ENCODE measurements around the gene POU2AF3.

Gene POU2AF3

DNA sequence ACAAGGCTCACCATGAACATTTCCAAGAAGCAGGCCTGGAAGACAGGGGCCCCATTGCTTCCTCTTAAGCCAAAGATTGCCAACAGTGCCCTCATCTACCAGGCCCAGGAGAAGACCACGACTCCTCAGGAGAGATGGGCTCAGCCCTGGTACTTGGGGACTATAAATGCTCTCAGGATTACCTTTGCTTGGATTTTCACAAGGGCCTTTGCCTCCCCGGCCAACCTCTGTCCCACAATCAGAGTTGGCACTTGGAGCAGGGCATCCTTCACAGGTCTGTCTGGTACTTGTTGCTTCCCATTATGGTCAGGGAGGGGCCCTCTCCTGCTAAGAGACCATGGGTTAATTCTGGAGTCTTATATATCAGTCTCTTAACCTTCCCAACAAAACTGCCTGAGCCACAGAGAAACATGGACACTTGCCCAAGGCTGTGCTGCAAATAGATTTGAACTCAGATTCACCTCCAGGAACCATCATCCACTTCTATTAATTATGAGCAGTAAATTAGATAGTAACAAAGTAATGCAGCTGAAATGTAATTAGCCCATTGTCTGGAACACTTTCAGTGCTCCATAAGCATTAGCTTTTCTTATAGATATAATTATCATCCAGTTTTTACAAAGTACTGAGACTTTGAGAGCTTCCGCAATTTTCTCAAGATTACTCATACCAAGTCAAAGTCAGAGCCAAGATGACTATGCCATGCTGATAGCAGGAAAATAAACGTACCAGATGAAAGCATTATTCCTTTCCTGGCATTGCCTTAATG is 33.5 kb downstream of the POU2AF3 start:
- DNase-seq (ENCODE audit: low spot score): no peak
- TF ChIP-seq CTCF (IDR thresholded peaks at IDR 0.05; ENCODE audit: borderline replicate concordance, control extremely low read depth, extremely low read depth, insufficient read depth, missing control alignments): no peak
- in situ Hi-C loops (cut with MboI; ENCODE audit: low sequenced_read_pairs, unreplicated experiment): no loop called here

DNA sequence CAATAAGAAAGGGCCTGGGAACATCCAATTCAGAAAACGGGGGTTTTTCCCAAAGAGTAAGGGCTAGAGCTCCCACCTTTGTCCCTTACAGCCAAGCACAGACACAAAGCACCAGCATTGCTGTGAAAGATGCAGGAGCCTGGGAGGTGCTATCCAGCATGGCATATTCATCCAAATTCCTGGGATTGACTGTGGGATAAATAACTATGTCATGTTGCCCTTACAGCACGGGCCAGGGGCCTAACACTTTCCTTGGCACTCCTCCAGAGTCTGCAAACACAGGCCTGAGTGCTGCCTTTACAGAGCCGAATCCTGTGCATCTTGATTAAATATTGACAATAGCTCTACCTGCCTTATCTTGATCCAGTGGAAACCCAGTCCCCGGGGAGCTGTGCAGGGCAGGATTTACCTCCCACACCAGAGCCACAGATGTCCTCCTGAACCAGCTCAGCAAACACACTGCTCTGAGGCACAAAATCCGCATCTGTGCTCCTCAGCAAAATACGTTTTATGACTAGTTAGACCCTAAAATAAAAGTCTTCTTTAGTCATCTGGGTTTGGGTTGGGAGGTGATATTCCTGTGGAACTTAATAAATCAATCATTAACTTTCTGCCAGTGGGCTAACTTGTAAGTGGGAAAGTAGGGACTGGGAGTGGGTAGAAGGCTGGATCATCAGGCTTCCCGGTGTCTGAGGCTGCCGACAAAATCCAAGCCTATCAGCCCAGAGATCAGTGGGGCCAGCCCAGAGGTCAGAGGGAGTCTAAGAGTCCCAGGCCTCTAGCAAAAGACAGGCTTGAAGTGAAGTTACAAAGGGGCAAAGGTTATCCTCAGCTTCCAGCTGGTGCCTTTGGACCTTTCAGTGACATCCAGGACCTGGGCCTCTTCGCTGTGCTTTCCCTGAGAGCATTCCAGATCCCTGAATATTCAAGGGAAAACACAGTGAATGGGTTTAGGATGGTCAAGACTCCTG is 36.5 kb downstream of the POU2AF3 start:
- in situ Hi-C loops (cut with MboI; ENCODE audit: low sequenced_read_pairs, unreplicated experiment): no loop called here
- no peak for DNase-seq (ENCODE audit: low spot score)
- TF ChIP-seq CTCF (IDR thresholded peaks at IDR 0.05; ENCODE audit: borderline replicate concordance, control extremely low read depth, extremely low read depth, insufficient read depth, missing control alignments): no peak

DNA sequence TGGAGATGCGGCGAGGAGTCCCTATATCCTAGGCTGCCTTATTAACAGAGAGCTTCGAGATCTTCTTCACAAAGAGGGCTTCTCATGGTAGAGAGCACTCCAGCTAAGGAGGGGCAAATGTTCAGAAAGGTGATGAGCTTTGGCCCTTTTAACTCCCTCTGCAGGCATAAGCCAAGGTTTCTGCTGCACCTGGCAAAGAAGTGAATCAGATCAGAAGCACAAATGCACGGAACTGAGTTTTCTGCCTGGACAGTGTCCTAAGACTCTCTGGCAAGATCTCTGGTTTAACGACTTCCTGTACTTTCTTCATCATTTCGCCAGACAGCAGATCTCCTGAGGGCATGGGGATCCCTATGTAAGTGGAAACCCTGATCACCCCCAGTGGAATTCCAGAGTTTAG is 37.2 kb downstream of the POU2AF3 start:
- no peak for TF ChIP-seq CTCF (IDR thresholded peaks at IDR 0.05; ENCODE audit: borderline replicate concordance, control extremely low read depth, extremely low read depth, insufficient read depth, missing control alignments)
- no peak for DNase-seq (ENCODE audit: low spot score)
- in situ Hi-C loops (cut with MboI; ENCODE audit: low sequenced_read_pairs, unreplicated experiment): no loop called here

GRCh38 chr11:111336062-111336461 is 37.7 kb downstream of the POU2AF3 start:
- in situ Hi-C loops (cut with MboI; ENCODE audit: low sequenced_read_pairs, unreplicated experiment): no loop called here
- DNase-seq (ENCODE audit: low spot score): no peak
- no peak for TF ChIP-seq CTCF (IDR thresholded peaks at IDR 0.05; ENCODE audit: borderline replicate concordance, control extremely low read depth, extremely low read depth, insufficient read depth, missing control alignments)

DNA sequence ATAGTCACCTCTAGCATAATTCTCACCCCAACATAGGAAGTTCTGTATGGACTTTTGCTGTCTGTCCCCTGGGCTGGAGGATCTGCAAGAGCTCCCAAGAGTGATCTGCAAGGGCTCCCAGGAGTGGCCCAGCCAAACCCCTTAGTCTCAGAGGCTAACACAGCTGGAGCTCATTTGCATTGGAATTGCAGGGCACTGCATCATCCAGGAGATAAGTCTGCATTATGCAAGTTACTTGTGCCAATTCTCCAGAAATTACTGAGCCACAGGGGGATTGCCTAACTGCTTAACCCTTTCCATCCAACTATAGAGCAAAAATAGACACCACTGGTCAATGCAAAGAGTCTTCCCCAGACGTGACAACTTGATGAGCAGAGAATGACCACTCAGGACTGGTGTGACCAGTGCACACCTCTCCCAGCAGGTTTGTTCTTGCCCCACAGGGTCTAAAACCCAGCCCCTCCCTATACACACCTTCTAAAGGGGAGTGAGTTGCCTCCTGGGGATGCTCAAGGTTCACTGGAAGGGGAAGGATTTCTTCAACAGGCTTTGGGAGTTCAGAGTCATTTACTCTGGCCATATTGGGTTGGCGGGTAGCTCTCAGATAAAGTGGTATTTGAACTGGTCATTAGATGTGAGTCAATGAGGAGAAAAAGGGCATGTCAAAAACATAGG is 38.4 kb downstream of the POU2AF3 start:
- in situ Hi-C loops (cut with MboI; ENCODE audit: low sequenced_read_pairs, unreplicated experiment): no loop called here
- no peak for DNase-seq (ENCODE audit: low spot score)

More for the DNA sequence above, 38.4 kb downstream of the POU2AF3 start:
- TF ChIP-seq CTCF (IDR thresholded peaks at IDR 0.05; ENCODE audit: borderline replicate concordance, control extremely low read depth, extremely low read depth, insufficient read depth, missing control alignments): no peak
